NCI-H526 treated with DMSO at 0.1 percent for 48 hours (cell line): ENCODE data around the gene ST3GAL2.
A peak's percentile ranks its signal among the peaks of the same experiment; 100 is the strongest.
"Not testable (repeated sequence)": the region's sequence is repeated elsewhere in the genome, so short reads cannot be mapped to it uniquely, and the experiment has no call there.

Experiments used
- DNase-seq: peaks from one replicate; lab custom pipeline; 2025; lab: John Stamatoyannopoulos, UW

The ST3GAL2 gene

DNA sequence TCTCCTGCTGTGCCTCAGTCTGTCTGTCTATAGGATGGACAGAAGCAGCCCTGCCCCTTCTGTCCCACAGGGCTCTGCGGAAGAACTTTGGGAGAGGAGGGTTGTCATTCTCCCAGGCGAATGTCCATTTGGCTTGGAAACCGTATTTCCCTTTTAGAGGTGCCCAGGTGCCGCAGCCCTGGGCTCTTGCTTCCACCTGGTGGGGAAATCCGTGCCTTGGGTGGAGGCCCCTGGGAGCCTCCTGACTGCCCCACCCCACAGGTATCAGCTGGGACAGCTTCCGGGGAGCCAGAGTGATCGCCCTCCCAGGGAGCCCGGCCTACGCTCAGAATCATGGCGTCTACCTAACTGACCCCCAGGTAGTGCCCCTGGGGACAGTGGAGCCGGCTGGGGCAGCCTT, 28.2 kb upstream of the ST3GAL2 start:
- DNase-seq, result no peak

GRCh38 chr16:70466805-70467076, 27.8 kb upstream of the ST3GAL2 start:
- DNase-seq, result no peak

- DNase-seq, result no peak
These were observed 27.3 kb upstream of the ST3GAL2 start for GRCh38 chr16:70465999-70466804.

GRCh38 chr16:70463235-70463634, 24.3 kb upstream of the ST3GAL2 start:
- DNase-seq, result no peak

DNA sequence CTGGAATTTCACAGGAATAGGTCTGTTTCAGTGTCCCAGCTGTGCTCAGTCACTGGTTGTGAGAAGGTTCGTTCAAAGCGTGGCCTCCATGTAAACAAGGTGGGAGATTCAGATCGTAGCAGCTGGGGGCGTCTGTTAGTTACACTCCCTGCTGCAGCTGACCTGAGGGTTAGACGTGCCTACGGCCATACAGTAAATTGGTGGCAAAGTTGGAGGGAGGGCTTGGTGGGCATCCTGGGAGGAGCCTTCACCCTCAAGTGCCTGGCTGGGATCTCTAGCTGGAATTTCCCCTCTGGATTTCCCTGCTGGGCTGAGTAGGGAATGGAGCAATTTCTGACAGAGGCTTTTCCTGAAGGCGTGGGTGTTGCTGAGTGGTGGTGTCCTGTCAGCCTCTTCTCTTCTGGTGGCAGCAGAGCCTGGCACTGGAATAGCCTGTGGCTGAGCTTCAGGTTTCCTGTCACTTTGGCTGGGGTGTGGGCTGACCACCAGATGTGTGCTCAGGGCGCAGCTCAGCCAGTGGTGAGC, 21.9 kb upstream of the ST3GAL2 start:
- no peak for DNase-seq

DNA sequence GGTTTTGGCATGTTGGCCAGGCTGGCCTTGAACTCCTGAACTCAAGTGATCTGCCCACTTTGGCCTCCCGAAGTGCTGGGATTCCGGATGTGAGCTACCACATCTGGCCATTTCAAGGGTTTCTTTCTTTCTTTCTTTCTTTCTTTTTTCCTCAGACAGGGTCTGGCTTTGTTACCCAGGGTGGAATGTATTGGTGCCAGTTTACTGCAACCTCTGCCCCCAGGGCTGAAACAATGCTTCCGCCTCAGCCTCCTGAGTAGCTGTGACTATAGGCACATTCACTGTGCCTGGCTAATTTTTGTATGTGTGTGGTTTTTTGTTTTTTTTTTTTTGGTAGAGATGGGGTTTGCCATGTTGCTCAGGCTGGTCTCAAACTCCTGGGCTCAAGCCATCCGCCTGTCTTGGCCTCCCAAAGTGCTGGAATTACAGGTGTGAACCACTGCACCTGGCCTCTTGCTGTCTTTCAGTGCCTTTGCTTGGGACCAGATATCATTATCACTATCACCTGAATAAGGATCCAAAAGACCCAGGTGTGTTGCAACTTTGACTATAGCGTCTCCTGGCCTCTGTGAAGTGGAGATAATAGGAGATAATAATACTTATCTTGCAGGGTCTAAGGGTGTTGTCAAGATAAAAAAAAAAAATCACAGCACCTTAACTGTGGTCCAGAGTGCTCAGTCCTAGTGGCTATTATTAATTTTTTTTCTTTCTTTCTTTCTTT, 18.7 kb upstream of the ST3GAL2 start:
- DNase-seq, result no peak

- no peak for DNase-seq
These were observed 17.0 kb upstream of the ST3GAL2 start for GRCh38 chr16:70455910-70456309.

DNA sequence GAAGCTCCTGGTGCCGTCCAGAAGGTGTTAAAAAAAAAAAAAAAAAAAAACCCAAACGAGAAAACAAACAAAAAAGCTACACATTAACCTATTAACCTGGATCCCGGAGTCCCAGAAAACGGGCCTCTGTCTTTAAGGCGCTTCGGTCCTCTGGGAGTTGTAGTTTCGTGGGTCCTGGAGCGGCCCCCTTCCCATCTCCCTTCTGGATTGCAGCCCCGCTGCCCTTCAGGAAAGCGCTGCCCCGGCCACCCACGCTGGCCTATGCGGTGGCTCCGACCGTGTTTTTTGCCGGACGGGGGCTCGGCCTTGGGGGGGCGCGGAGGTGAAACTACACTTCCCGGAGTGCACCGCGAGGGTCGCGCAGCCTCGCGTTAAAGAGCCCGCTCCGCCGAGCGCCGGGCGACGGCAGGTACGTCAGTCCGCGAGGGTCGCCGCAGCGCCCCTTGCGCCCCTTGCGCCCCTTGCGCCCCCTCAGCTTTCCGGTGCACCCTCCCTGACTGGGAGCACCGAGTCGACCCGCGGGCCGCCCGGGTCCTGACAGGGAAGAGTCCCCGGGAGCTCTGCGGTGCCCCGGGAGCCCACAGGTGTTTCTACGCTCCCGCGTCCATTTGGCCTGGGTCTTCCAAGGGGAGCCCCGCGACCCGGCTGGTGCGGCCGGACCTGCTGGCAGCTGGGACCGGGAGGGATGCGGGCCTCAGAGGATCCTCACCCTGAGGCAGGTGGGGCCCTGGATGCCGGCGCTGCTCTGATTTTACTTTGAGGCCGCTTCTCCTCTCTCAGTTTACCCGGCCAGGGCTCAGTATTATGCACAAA, 15.5 kb upstream of the ST3GAL2 start, which contains the start of gene FCSK:
FCSK (plus strand) TSS at position 374 of the 813 bp plus-strand sequence. CDS start 8,596 bp downstream, outside the sequence.
- DNase-seq, result peak; percentile 51

DNA sequence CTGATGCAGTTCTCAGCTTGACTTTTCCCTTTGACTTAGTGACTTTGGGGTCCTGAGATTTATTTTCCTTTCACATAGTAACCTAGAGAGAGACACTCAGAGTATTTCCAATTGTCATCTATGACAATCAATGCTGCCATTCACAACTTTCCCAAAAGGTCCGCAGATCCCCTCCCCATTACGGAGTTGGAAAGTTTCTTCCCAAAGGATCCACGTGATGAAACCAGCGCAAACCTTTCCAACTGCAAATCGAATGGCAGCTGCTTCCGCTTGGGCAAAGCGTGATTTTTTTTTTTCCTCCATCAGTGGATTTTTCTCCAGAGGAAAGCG, 15.0 kb upstream of the ST3GAL2 start:
- no peak for DNase-seq

- no peak for DNase-seq
These were observed 14.4 kb upstream of the ST3GAL2 start for GRCh38 chr16:70453117-70453891.

DNA sequence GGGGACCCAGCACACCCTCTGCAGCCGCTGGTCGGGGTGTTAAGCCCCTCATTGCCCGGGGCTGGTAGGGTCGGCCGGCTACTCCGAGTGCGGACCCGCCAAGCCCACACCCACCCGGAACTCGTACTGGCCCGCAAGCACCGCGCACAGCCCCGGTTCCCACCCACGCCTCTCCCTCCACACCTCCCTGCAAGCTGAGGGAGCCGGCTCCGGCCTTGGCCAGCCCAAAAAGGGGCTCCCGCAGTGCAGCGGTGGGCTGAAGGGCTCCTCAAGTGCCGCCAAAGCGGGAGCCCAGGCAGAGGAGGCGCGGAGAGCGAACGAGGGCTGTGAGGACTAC, 12.1 kb upstream of the ST3GAL2 start:
- DNase-seq, result not testable (repeated sequence)

GRCh38 chr16:70450142-70451003, 11.5 kb upstream of the ST3GAL2 start:
- not testable (repeated sequence) for DNase-seq

DNA sequence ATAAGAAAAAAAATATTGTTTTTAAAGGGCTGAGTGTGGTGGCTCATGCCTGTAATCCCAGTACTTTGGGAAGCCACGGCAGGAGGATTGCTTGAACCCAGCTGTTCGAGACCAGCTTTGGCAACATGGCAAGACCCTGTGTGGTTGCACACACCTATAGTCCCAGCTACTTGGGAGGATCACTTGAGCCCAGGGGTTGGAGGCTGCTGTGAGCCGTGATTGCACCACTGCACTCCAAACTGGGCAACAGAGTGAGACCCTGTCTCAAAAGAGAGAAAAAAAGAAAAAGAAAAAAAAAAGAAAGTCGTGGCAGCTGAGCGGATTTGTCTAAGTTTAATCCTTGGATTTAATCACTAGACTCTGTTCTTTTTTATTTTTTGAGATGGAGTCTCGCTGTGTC, 9.2 kb upstream of the ST3GAL2 start:
- DNase-seq, result no peak

- no peak for DNase-seq
These were observed 5.6 kb upstream of the ST3GAL2 start for GRCh38 chr16:70444249-70445063.

DNA sequence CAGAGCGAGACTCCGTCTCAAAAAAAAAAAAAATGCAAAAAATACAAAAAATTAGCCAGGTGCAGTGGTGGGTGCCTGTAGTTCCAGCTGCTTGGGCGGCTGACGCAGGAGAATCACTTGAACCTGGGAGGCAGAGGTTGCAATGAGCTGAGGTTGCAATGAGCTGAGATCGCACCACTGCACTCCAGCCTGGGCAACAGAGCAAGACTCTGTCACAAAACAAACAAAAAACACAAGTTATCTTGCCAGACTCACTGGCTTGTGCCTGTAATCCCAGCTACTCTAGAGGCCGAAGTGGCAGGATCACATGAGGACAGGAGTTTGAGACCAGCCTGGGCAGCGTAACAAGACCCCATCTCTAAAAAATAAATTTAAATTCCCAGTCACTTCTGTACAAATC, 3.4 kb upstream of the ST3GAL2 start:
- DNase-seq, result no peak

DNA sequence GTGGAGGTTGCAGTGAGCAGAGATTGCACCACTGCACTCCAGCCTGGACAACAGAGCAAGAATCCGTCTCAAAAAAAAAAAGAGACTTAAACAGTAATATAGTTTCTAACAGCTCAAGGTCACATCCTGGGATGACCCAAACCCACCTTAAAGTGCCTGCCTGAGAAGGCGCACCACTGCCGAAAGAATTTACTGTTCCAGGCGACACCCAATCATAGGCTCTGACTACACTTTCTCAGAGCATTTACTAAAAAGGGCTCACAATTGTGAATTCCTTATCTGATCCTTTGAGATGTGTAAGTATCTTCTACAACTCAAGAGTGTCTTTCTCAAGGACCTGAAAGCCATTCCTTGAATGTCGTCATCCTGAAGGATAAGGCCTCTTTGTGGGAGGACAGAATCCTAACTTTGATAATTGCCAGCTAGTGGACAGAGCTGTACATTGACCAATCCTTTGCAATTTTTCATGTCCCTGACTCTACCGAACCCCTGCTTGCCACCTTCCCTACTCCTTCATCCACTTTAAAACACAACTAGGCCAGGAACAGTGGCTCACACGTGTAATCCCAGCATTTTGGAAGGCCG, 2.6 kb upstream of the ST3GAL2 start:
- DNase-seq, result no peak

- DNase-seq, result no peak
These were observed 1.3 kb upstream of the ST3GAL2 start for GRCh38 chr16:70440009-70440692.

GRCh38 chr16:70438585-70438968, 323 bp downstream of the ST3GAL2 start:
- DNase-seq, result no peak
